Occipital lobe (tissue), 2 donors: ENCODE measurements around the gene KIF1A. TPM values are rescaled to one million over a fixed set of nuclear protein-coding genes. Genes with fewer than 3 reads are reported as not detected.
"Not testable (repeated sequence)": the region's sequence is repeated elsewhere in the genome, so short reads cannot be mapped to it uniquely, and the experiment has no call there.

Experiments used
- DNase-seq: peaks from one replicate; lab custom pipeline; 2025; lab: John Stamatoyannopoulos, UW
- total RNA-seq: library from RNA; depleted of rRNA; stranded (reverse); fragments of >200 nt; gene quantifications from one replicate; pipeline ENCODE4 v1.2.3, GENCODE V29; 2014

The KIF1A gene
- total RNA-seq, 1 donor from 2014 or later = 219 TPM

GRCh38 chr2:240846873-240847595, 27.0 kb upstream of the KIF1A start:
- no peak for DNase-seq

- DNase-seq = not testable (repeated sequence)
Measured at GRCh38 chr2:240846309-240846708, 26.3 kb upstream of the KIF1A start.

GRCh38 chr2:240840435-240841060, 20.5 kb upstream of the KIF1A start:
- peak; percentile 56 for DNase-seq

- DNase-seq = no peak
Measured at GRCh38 chr2:240839152-240840143, 19.4 kb upstream of the KIF1A start.

DNA sequence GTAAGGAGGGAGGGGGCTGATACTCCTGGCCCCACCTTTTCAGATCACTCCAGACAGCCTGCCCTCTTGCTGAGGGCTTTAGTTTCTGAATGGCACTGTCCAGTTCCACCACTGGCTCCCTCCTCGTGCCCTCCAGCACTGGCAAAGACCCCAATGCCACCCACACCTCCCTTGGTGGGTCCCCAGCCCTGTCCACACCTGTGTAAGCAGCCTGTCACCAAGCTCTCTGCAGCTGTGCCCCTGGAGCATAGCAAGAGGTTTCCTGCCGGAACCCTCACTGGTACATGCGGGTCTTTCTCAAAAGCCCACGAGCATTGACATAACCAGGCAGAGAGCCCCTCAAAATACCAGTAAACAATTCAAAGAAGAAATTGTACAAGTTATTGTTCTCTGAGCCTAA, 17.6 kb upstream of the KIF1A start:
- DNase-seq = no peak

DNA sequence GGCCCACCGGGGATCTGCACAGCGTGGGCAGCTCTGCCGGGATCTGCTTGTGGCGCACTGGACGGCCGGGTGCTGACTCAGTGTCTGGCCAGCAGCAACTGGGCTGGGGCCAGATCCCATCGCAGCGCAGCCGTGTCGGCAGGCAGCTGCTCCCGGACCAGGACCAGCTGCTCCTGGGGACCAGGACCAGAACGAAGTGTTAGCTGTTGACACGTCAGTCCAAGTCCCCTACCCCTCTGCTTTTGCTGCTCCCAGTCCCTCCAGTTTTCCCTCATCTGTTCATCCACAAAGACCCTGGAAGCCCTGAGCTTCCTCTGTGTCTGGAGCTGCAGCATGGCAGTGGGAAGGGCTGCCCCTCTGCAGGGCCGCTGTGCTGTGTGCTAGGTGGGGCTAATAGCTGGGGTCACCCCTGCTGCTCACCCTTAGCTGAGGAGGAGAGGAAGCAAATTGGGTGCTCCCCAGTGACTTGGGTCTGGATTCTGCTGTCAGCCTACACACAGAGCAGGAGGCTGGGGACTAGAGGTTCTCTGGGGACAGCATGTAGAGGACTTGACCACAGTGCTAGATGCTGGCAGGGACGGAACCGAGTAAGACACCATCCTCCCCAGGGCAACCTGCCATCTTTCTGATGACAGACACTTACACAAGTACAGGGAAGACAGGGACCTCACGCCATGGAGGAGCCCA, 16.9 kb upstream of the KIF1A start:
- peak; percentile 68 for DNase-seq

GRCh38 chr2:240835528-240835927, 15.5 kb upstream of the KIF1A start:
- DNase-seq = no peak

- DNase-seq = no peak
Measured at GRCh38 chr2:240834377-240834975, 14.5 kb upstream of the KIF1A start.

DNA sequence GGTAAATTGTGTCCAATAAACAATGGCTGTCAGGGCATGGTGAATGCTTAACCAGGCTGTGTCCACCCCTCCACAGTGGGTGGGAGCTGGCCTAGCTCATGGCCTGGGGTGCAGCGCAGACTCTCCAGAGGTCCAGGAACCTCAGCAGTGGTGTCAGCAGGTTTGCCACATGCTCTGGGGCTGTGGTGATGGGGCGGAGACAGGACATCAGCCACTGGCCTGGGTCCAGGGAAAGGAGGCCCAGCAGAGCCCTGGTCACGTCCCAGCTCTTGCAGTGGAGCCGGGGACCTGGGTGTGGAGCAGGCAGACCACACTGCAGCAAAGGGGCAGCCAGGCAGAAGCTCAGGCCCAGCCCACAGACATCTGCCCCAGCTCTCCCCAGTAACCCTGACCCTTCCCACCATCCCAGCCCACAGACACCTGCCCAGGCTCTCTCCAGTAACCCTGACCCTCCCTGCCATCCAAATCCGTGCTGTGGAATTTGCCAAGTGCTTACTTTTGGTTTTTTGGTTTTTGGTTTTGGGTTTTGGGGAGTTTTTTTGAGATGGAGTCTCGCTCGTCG, 13.8 kb upstream of the KIF1A start:
- no peak for DNase-seq

DNA sequence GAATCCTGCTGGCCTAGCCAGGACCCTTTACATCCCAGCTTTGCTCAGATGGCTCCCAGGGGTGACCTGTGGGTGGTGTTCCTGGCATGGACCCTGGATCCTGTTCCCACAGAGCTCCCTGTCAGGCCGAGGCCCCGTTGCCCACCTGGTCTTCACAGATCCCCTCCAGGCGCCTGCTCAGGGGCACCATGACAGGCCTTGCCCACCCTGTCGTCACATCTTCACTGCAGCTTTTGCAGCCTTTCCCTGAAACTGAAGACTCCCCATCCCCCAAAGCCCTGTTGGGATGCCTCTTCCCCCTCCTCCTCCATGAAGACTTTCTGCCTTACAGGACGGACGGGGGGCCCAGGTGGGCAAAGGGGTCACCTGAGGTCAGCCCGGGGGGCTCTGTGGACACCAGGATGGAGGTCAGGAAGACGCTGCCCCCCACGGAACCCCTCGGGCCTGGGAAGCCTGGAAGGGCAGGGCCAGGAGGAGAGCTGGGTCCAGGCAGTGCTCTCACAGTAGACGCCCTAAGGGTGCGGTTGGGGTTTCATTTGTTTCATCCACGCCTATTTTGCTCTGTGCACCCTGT, 13.0 kb upstream of the KIF1A start:
- no peak for DNase-seq

GRCh38 chr2:240832205-240832727, 12.2 kb upstream of the KIF1A start:
- DNase-seq = peak; percentile 93

GRCh38 chr2:240831594-240832204, 11.7 kb upstream of the KIF1A start:
- DNase-seq = no peak

DNA sequence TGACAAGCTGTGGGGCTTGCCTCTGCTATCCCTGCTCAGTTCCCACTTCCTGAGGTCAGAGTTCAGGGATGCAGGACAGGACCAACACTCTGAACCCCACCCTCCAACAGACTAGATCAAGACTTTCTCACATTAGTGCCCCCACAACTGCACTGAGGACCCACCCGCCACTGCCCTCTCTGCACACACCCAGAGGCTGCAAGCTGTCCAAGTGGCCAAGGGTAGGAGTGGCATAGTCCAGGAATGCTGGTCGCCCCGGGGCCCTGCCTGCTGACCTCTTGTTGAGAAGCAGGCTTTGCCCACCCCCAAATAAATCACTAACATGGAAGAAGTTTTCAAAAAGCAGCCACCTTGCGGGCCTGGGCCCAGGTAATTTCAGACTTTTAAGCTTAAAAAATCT, 5.5 kb upstream of the KIF1A start:
- no peak for DNase-seq

DNA sequence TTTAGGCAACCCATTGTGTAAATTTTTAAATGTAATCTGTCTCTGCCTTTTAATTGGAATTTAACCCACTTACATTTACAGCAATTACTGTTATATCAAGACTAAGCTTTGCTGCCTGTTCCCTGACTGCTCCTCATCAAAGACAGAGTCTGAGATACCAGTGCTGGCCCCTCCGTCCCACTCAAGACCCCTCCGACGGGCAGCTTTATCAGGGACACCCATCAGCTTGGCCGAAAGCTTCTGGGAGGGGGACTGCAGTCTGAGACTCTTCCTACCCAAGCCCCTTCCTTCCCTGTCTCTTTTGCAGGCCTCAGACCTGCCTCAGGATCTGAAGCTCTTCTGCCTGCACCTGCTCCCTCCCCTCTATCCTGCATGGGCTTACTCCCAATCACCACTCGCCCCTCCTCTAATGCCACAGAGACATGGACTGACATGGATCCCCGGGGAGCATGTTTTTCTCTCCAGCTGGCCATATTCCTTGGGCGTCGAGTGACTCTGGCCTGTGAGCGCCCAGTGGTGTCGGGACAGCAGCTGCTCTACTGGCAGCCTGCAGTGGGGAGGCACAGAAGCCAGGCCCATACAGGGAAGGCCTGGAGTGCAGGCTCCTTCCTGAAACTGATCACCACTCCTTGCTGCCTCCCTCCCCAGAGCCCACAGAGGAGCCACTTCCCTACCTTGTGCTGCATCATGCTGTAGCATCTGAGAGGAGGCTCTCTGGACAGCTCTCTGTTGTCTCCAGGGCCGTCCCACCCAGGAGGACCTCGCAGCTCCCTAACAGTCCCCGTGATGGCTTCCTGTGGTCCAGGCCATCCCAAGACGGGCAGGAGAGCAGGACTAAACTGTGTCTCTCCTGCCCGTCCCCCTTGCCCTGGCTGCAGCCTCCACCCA, 3.7 kb upstream of the KIF1A start:
- DNase-seq = no peak

DNA sequence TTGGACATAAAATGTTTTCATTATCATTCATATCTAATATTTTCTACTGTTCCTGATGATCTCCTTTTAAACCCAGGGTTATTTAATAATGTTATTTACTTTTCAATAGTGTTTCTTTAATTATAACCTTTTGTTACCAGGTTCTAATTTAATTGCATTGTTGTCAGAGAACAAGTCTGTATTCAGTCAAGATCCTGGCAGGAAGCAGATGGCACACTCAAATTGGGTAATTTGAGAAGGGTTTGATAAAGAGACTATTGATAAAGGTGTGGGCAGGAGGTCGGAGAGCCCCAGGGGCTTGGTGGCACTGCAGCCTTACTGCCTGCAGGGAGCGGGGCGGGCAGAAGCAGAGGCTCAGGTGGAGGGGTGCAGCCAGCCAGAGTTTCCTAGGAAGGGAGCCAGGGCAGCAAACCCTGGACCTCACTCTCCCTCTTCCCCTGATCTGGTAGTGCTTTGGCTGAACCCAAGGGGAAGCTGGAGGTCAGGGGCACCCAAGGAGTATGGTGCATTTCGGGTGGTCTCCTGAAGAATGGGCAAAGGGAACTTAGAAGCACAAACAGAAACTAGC, 2.3 kb upstream of the KIF1A start:
- DNase-seq = no peak

DNA sequence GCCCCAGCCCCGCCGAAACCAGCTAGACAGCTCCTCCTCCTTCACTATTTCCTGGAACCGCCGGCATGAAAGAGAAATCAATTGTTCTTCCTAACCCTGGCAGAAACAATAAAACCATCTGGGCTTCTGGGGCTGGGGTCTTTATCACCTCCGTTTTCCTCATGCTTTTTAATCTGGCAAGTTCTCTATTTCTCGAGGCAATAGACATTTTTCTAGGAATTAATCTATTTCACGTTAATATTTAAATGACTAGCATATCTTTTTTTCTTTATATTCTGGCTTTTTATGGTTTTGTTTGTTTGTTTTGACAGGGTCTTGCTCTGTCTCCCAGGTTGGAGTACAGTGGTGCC, 1.4 kb upstream of the KIF1A start:
- no peak for DNase-seq

- peak; percentile 65 for DNase-seq
Measured at GRCh38 chr2:240820607-240821428, 799 bp upstream of the KIF1A start.
